ENCODE data around the gene RPA1.
"Not testable (repeated sequence)": the region's sequence is repeated elsewhere in the genome, so short reads cannot be mapped to it uniquely, and the experiment has no call there.

RPA1 gene

DNA sequence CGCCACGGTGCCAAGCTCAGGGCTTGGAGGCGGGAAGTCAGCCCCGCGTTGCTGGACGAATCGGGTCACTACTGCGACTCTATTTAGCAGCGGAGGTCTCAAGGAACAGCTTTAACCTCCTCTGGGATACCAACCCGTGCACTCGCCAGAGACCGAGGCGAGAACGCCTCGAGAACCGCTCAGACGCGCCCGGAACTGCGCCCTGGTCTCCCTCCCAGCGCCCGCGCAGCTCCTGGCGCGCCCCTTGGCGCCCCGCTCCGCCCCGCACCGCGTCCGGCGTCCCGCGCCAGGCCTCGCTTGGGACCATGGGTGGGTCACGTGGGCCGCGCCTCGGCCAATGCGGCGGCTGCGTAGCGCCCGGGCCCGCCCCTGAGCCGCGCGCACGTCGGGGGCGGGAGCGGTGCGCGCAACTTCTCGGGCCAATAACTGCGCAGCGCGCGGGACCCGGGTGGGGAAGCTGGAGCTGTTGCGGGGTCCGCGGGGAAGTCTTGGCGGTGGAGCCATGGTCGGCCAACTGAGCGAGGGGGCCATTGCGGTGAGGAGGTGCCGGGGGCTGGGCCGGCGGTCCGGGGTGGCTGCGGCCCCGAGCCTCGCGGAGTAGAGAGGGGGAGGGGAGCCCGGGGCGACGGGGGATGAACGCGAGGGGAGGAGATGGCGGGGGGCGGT is at the start of gene RPA1, which contains the start of gene SMYD4:
RPA1 (plus strand) TSS at position 414 of the 666 bp plus-strand sequence; CDS start at position 503, 89 bp downstream.
SMYD4 (minus strand) TSS at position 311 of the 666 bp plus-strand sequence. CDS start 1,908 bp downstream, outside the sequence.
- DNase-seq: peak; percentile 91

DNA sequence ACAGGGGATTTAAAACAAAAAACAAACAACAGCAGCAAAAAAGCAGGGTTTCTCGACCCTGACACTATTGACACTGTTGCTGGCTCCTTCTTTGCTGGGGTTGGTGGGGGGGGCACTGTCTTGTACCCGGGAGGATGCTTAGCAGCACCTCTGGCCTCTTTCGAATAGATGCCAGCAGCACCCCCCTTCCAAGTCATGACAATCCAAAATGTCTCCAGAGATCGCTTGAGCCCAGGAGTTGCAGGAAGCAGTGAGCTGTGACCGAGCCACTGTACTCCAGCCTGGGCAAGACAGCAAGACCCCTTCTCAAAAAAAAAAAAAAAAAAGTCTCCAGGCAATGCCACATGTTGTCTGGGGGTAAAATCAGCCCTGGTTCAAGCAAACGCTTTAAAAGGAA is 47.6 kb upstream of the RPA1 start:
- no peak for DNase-seq

DNA sequence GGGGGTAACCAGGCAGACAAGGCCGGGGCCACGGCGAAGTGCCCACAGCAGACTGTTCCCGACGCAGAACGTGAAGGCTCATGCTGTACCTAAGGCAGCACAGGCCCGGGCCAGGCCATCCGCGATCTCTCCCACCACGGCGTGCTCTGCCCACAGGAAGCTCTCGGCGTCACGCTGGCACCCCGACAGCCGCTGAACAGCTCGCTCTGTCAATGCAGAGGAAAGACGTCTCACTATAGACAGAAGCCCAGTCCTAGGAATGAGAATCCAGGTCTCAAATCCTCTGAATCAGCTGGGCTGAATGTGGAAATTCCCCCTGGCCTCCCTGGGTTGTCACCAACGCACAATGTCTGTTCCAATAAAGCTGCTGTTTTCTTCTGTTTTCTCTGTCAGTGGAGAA is 46.5 kb upstream of the RPA1 start:
- DNase-seq: no peak

DNA sequence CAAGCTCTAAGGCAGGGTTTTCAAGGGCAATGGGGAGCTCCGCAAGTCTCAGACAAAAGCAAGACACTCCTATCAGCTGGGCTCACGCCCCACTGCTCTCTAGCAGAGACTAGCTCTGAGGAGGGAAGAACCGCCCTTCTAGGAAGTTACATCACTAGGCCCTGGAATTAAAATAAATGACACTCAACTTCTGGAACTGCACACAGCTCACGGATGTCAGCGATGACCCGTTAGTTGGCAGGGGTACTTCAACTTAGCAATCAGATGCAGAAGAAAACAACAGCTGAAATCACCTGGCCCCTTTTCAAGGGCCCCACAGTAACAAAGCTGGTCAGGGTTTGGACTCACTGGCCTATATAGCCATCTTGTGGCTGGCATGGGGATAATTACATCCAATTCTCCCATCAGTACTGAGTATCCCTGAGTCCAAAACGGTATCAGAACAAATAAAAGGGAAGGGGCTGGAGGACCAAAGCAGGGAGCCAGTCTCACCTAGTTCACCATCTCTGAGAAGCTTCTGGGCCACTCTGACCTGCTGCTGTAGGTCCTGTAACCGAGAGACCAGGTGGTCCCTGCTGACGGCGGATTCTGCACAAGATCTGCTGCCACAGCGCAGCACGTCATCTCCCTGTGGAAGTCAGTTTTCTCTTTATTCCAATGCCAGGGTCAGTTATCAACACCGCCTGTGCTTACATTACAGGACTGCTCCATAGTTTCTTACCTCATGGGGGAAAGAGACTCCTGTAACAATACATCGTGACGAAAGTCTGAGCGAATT is 45.8 kb upstream of the RPA1 start:
- no peak for DNase-seq

DNA sequence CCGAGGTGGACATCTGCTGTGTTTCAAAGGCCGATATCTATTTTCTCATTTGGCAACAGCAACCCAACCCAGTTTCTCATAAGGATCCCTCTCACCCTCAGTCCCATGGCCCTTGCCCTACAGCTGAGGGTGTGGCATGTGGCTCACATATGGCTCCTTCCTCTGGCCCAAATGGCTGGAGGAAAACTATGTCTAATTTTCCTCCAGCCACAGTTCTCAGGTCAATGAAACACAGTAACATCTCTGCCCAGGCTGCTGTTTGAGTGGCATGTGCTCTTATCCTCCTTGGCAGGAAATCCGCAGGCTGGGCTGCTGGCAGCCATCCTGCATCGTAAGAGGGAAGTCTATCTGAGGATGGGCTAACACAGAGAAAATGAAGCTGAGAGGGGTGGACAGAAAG is 43.9 kb upstream of the RPA1 start:
- DNase-seq: no peak

DNA sequence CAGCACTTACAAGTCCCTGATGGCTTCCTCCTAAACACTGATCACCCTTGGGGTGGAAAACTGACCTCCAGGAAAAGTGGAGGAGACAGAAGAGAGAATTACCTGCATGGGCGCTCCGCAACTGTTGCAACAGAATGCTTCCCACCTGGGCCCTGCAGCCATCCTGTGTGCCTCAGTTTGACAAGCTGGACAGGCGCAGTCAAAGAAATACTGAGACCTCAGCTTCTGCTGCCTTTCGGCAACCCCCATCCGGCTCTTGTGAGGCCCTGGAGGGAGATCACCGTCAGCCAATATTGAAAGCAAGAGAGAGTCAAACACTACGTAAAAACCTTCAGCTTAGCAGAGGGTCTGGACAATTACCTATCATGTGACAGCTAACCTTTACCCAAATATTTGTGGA is 43.1 kb upstream of the RPA1 start:
- DNase-seq: no peak

DNA sequence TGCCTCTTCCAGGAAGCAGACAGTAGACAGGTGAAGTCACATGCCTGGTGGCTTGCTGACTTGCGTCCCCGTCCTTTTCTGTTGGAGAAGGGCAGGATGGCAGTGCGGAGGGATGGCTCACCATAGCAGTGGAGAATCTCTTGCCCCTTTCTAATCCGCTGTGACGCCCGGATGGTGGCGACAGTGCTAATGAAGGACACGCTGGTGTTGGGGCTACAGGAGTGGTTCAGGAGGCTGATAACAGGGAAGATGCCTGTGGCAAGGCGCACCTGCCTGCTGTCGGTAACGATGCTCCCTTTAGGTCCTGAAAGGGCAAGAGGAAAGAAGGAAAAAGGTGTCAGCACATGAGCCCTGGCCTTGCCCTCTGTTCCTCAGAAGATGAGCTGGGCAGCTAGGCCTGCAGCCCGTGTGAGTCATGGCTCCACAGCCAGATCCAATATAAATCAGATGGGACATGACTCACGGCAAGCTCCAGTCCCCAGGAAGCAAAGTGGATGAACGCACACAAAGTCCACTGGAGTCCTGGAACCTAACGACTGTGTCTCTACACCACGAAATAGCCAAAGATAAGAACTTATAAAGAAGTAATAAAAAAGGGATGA is 42.4 kb upstream of the RPA1 start:
- DNase-seq: no peak

DNA sequence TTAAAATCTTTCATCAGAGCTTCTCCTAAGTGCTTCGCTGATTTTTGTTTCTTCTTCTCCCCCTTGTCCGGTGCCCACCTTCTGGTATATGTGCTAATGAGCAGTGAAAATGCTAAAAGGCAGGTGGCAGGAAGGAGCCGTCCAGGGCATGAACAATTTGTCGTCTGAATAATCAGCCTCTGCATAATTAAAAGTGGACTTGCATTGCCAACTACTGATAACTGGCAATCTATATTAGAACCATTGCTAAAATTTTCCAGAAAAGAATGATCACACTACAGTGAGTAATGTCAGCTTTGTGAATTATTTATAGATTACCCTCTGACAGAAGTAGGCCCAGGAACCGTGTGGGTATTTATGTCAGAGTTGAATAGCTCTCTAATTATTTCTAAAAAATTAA is 39.9 kb upstream of the RPA1 start:
- DNase-seq: no peak

DNA sequence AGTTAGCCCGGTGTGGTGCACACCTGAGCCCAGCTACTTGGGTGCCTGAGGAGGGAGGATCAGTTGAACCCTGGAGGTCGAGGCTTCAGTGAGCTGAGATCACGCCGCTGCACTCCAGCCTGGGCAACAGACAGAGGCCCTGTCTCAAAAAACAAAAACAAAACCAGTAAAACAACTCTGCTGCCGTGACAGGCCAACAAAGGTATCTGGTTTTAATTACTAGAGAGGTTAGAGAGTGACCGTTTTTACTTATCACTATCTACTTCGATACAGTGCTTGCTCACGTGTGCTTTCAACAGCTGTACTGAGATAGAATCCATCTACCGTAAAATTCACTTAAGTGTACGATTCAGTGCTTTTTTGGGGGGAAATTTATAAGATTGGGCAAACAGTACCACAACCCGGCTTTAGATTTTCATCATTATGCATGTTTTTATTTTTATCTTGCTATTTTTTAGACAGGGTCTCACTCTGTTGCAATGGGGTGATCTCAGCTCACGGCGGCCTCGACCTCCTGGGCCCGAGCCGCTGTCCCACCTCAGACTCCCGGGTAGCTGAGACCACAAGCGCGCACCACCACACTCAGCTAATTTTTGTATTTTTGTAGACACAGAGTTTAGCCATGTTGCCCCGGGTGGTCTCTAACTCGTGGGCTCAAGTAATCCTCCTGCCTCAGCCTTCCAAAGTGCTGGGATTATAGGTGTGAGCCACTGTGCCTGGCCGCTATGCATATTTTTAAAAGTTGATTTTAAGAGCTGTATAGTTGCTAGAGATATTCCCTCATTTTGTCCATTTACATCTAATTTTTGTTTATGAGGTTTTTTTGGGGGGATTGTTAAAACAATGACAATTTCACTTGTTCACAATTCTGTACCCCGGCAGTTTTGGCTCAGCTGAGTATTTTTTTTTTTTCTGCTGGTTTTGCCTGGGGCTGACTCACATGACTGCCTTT is 37.0 kb upstream of the RPA1 start:
- DNase-seq: no peak

DNA sequence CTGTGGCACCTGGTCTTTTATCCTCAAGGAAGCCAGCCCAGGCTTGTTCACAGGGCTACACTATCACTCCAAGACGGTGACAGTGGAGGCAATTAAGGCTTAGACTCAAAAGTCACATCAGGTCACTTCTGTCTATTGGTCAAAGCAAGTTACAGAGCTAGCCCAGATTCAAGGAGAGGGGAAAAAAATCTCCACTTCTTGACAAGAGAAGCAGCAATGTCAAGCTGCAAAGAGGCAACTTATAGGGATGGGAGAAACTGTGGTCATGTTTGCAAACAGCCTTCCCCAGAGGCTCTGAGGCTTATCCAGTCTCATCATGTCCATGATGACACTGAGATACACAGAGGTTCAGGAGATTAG is 36.4 kb upstream of the RPA1 start:
- DNase-seq: no peak

DNA sequence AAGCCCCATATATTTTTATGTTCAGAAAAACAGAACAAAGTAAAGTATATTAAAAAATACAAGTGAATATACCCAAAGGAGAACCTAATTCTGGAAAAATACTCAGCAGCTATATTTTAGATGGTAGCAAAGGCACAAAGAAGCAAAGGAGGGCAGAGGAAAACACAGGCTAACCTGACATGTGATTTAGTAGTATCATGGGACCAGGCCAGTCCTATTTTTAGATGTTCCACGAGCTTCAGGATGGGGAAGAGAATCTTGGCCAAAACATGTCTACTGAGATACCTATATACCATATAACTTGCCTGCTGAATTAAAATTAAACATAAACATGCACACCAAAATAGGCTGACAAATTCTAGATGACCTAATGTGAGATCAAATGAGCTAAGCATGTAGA is 33.0 kb upstream of the RPA1 start:
- no peak for DNase-seq

DNA sequence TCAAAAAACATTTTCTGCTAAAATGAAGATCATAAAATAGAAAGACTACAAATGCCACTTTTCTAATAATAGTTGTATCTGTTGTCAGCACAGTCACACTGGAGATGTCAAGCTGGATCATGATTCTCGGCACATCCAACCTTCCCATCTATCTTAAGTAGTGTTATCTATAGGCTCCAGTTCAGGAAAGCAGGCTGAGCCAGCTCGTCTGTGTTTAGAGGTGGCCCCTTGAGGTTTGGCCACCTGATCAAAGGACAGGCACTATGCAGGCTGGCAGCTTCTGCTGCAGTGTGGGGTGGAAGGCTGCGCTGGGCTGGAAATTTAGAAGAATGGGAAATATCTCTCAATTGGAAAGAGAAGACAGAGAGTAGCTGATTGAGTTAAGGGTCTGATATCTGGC is 32.5 kb upstream of the RPA1 start:
- DNase-seq: no peak

DNA sequence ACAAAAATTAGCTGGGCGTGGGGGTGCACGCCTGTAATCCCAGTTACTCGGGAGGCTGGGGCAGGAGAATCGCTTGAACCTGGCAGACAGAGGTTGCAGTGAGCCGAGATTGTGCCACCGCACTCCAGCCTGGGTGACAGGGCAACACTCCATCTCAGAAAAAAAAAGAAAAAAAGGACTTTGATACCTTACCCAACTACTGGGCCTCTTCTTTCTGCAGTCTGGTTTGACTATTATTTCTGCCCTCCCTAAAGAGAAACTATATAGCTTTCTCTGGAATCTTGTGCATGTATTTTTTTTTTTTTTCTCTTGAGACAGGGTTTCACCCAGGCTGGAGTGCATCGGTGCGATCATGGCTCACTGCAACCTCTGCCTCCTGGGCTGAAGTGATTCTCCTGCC is 32.0 kb upstream of the RPA1 start:
- not testable (repeated sequence) for DNase-seq

DNA sequence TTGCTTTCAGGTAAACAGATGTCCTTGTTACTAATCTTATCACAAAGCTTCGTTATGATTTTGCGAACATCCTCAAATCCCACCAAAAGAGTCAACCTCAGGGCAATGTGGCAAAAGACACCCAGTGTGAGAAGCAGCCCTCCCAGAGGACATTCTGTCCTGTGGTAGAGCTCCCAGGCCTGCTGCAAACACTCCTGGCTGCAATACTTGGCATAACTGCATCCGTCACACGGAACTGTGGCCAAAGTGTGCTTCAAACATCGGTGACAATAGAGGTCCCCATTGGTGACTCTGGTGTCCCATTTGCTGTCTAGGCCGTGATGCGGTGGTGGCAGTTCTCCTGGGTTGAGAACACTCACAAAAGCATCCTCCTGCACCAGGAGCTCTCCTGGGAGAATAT is 29.6 kb upstream of the RPA1 start:
- DNase-seq: no peak

DNA sequence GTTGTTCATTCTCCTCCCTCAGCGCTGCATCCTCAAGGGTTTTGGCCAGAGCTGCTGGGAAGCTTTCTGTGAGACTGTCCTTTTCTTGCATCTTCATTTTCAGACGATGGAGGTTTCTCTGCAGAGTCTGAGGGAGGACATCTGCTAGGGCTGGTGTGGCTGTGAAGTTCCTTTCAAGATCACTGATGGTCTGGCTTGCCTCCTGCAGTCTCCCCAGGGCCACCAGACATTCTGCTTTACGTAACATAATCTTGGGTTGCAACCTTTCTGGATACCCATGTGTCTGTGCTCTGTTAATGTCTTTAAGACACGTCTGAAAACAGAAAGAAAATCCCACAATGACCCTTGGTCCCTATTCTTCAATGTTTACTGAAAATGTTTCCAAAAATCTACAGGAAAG is 29.1 kb upstream of the RPA1 start:
- DNase-seq: no peak

DNA sequence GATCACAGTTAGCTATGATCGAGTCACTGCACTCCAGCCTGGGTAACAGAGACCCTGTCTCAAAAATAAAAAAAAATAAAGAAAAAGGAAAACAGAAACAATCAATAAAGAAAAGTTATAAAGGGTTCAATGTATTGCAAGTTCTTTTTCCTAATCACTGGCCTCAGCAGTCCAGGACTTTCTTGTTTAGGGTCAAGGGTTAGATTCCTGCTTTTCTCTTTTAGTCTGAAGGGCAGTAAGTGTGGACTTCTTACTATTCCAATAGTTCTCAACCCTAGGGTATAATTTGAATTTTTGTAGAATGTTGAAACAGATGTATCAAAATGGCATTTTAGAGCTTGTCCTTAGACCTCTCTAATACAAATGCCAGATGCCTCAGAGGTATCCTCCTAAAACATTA is 27.4 kb upstream of the RPA1 start:
- DNase-seq: no peak

DNA sequence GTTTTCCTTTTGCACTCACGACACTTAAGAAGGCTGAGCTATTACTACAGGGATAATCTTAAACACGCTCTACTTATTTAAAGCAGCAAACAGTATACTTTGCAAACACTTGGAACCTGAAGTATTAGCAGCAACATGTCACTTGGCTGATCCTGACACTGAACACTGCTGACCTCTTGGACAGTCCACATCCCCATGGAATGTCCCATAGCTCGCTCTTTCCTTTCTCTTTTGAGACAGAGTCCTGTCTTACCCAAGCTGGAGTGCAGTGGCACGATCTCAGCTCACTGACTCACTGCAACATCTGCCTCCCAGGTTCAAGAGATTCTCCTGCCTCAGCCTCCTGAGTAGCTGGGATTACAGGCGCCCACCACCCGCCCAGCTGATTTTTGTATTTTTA is 26.5 kb upstream of the RPA1 start:
- DNase-seq: no peak

DNA sequence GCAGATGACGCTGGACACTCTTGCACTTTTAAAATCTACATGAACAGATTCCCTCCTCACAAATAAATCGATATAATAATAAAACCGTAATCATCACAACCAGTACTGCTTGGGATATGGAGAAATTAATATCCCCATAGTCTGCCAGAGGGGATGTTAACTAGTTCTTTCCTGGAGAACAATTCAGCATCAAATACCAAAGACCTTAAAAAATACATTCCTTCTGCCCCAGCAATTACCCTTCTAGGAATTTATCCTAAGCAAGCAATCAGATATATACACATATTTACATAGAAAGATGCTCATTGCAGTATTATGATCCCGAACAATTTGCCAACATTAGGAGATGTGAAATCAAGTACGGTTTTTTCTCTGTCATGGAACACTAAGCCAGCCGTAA is 21.9 kb upstream of the RPA1 start:
- DNase-seq: no peak

DNA sequence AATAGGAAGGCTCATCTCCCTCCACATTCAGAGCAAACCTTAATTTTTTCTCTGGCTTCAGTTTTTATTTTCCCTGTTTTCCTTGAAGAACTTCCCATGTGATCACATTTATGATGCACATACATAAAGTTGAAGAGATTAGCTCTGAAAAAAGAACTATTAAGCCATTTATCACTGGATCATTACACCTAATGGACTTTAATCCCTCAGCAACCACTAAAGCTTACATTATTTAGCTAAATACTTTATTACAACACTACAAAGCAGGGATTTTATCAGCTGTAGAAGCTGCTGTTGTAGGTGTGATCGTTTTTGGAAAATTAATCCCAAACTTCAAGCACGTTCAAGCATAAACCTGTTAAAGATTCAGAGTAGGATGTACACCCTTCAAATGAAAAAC is 21.2 kb upstream of the RPA1 start:
- no peak for DNase-seq

DNA sequence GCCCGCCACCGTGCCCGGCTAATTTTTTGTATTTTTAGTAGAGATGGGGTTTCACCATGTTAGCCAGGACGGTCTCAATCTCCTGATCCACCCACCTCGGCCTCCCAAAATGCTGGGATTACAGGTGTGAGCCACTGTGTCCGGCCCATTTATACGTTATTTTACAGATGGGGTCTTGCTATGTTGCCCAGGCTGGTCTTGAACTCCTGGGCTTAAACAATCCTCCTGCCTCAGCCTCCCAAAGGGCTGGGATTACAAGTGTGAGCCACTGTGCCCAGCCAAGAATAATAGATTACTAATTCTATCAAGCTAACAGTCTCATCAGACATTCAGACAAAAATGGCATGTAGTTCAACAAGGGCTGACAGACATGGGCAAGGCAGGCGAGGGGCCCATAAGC is 20.0 kb upstream of the RPA1 start:
- not testable (repeated sequence) for DNase-seq

DNA sequence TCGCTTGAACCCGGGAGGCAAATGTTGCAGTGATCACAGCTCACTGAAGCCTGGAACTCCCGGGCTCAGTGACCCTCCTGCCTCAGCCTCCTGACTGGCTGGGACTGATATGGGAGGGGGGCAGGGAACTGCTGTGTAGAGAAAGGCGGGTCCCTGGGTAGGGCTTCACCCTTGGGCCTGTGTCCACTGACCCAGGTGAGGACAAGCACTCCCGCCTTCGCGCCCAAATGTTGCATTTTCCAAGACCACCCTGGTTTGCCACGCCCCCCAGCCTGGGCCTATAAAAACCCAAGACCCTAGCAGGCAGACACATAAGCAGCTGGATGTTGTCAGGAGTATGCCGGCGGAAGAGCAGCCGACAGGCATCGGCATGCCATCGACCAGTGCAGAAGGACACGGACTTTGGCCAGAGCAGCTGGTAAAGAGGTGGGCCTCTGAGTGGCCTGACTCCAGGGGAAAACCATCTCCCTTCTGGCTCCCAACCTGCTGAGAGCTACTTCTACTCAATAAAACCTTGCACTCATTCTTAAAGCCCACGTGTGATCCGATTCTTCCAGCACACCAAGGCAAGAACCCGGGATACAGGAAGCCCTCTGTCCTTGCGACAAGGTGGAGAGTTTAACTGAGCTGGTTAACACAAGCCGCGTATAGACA is 19.2 kb upstream of the RPA1 start:
- DNase-seq: no peak

DNA sequence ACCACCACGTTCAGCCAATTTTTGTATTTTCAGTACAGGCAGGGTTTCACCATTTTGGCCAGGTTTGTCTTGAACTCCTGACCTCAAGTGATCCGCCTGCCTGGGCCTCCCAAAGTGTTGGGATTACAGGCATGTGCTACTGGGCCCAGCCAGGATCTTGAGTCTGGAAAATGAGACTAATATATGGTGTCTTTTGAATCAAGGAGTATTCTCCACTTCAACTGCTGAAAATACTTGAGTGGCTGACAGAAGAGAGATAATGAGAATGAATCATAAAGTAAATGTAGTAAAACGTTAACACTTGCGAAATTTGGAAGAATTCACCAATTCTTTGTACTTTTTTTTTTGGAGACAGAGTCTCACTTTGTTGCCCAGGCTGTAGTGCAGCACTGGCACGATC is 16.7 kb upstream of the RPA1 start:
- no peak for DNase-seq
